ENCODE data around the gene COLEC11. TPM values are rescaled to one million over a fixed set of nuclear protein-coding genes. Genes with fewer than 3 reads are reported as not detected.

The COLEC11 gene
- total and polyA plus RNA-seq, 2 of the 13 experiments (the other 11 are each of a cell fraction or from before 2014, with no cell fraction given), result 1.5 to 3.0 TPM

DNA sequence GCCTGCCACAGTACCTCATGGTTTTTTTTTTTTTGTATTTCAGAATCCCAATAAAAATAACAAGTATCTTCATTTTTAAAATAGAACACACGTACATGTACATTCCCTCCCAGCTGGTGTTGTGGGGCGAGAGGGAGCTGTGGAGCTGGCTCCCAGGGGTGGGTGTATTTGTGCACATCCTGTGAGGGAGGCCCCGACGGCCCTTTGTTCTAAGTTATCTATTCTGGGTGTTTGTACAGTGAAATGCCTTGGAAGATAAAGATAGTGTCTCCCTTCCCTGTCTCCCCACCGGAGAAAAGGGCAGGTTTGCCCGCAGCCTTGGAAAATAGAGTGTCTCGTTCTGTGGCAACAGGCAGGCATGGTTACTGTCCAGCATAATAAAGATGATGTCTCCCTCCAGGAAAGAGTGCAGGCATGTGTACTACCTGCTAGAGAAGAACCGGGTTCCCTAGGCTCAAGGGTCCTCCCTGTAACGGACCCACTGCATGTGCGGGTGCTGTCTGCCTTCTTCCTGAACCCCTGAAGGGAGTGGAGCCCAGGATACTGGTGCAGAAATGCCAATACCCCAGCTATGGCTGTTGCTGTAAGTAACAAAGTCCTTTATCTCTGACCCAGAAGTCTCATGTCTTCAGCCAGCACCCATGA is 51.0 kb downstream of the COLEC11 start (continued):
- TF ChIP-seq, protein P1, sequence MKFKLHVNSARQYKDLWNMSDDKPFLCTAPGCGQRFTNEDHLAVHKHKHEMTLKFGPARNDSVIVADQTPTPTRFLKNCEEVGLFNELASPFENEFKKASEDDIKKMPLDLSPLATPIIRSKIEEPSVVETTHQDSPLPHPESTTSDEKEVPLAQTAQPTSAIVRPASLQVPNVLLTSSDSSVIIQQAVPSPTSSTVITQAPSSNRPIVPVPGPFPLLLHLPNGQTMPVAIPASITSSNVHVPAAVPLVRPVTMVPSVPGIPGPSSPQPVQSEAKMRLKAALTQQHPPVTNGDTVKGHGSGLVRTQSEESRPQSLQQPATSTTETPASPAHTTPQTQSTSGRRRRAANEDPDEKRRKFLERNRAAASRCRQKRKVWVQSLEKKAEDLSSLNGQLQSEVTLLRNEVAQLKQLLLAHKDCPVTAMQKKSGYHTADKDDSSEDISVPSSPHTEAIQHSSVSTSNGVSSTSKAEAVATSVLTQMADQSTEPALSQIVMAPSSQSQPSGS (CRISPR knock-in tag; IDR thresholded peaks at IDR 0.05), result 0 out of 2 replicates have a peak, but pooled peaks have one; percentile 26
- TF ChIP-seq FOXA1 (IDR thresholded peaks at IDR 0.05), result no peak
- TF ChIP-seq FOXA1 (CRISPR knock-in tag; IDR thresholded peaks at IDR 0.05), result peak; percentile 51; the same call in 1 of the 2 replicates
- TF ChIP-seq, protein P2, sequence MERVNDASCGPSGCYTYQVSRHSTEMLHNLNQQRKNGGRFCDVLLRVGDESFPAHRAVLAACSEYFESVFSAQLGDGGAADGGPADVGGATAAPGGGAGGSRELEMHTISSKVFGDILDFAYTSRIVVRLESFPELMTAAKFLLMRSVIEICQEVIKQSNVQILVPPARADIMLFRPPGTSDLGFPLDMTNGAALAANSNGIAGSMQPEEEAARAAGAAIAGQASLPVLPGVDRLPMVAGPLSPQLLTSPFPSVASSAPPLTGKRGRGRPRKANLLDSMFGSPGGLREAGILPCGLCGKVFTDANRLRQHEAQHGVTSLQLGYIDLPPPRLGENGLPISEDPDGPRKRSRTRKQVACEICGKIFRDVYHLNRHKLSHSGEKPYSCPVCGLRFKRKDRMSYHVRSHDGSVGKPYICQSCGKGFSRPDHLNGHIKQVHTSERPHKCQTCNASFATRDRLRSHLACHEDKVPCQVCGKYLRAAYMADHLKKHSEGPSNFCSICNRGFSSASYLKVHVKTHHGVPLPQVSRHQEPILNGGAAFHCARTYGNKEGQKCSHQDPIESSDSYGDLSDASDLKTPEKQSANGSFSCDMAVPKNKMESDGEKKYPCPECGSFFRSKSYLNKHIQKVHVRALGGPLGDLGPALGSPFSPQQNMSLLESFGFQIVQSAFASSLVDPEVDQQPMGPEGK (CRISPR knock-in tag; IDR thresholded peaks at IDR 0.05), result peak; percentile 63
- TF ChIP-seq, protein P3, sequence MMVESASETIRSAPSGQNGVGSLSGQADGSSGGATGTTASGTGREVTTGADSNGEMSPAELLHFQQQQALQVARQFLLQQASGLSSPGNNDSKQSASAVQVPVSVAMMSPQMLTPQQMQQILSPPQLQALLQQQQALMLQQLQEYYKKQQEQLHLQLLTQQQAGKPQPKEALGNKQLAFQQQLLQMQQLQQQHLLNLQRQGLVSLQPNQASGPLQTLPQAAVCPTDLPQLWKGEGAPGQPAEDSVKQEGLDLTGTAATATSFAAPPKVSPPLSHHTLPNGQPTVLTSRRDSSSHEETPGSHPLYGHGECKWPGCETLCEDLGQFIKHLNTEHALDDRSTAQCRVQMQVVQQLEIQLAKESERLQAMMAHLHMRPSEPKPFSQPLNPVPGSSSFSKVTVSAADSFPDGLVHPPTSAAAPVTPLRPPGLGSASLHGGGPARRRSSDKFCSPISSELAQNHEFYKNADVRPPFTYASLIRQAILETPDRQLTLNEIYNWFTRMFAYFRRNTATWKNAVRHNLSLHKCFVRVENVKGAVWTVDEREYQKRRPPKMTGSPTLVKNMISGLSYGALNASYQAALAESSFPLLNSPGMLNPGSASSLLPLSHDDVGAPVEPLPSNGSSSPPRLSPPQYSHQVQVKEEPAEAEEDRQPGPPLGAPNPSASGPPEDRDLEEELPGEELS (CRISPR knock-in tag; IDR thresholded peaks at IDR 0.05), result no peak
- no peak for TF ChIP-seq RCOR2 (CRISPR knock-in tag; IDR thresholded peaks at IDR 0.05)
- peak; percentile 19; the same call in 1 of the 2 replicates for TF ChIP-seq FOXA3 (CRISPR knock-in tag; IDR thresholded peaks at IDR 0.05)
- TF ChIP-seq GATA4 (IDR thresholded peaks at IDR 0.05; ENCODE audit: borderline replicate concordance, low read depth), result peak; percentile 47; the same call in 1 of the 2 replicates
- peak; percentile 66; the same call in 1 of the 2 replicates for TF ChIP-seq SOX5 (CRISPR knock-in tag; IDR thresholded peaks at IDR 0.05; ENCODE audit: borderline replicate concordance)
- no peak for TF ChIP-seq ATF5 (CRISPR knock-in tag; IDR thresholded peaks at IDR 0.05; ENCODE audit: low read depth)
- TF ChIP-seq ETV5 (CRISPR knock-in tag; IDR thresholded peaks at IDR 0.05; ENCODE audit: borderline replicate concordance), result peak; percentile 51; the same call in 1 of the 2 replicates
- TF ChIP-seq ZNF510 (CRISPR knock-in tag; IDR thresholded peaks at IDR 0.05; ENCODE audit: low read depth), result no peak
- TF ChIP-seq BCL6 (CRISPR knock-in tag; IDR thresholded peaks at IDR 0.05), result peak; percentile 29; the same call in 1 of the 2 replicates
- TF ChIP-seq, protein P4, sequence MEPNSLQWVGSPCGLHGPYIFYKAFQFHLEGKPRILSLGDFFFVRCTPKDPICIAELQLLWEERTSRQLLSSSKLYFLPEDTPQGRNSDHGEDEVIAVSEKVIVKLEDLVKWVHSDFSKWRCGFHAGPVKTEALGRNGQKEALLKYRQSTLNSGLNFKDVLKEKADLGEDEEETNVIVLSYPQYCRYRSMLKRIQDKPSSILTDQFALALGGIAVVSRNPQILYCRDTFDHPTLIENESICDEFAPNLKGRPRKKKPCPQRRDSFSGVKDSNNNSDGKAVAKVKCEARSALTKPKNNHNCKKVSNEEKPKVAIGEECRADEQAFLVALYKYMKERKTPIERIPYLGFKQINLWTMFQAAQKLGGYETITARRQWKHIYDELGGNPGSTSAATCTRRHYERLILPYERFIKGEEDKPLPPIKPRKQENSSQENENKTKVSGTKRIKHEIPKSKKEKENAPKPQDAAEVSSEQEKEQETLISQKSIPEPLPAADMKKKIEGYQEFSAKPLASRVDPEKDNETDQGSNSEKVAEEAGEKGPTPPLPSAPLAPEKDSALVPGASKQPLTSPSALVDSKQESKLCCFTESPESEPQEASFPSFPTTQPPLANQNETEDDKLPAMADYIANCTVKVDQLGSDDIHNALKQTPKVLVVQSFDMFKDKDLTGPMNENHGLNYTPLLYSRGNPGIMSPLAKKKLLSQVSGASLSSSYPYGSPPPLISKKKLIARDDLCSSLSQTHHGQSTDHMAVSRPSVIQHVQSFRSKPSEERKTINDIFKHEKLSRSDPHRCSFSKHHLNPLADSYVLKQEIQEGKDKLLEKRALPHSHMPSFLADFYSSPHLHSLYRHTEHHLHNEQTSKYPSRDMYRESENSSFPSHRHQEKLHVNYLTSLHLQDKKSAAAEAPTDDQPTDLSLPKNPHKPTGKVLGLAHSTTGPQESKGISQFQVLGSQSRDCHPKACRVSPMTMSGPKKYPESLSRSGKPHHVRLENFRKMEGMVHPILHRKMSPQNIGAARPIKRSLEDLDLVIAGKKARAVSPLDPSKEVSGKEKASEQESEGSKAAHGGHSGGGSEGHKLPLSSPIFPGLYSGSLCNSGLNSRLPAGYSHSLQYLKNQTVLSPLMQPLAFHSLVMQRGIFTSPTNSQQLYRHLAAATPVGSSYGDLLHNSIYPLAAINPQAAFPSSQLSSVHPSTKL (CRISPR knock-in tag; IDR thresholded peaks at IDR 0.05), result peak; percentile 31; the same call in 1 of the 2 replicates
- TF ChIP-seq, protein P5, sequence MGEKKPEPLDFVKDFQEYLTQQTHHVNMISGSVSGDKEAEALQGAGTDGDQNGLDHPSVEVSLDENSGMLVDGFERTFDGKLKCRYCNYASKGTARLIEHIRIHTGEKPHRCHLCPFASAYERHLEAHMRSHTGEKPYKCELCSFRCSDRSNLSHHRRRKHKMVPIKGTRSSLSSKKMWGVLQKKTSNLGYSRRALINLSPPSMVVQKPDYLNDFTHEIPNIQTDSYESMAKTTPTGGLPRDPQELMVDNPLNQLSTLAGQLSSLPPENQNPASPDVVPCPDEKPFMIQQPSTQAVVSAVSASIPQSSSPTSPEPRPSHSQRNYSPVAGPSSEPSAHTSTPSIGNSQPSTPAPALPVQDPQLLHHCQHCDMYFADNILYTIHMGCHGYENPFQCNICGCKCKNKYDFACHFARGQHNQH (CRISPR knock-in tag; IDR thresholded peaks at IDR 0.05), result 0 out of 2 replicates have a peak, but pooled peaks have one; percentile 15
- TF ChIP-seq EP300 (IDR thresholded peaks at IDR 0.05; ENCODE audit: low read depth in 2 of 2, low read length in 2 of 2), result 0 out of 4 replicates have a peak, but pooled peaks of 1 of the 2 experiments have one; percentile 26
- 0 out of 2 replicates have a peak, but pooled peaks have one; percentile 24 for TF ChIP-seq EP300 (CRISPR knock-in tag; IDR thresholded peaks at IDR 0.05; ENCODE audit: borderline replicate concordance)
- 0 out of 2 replicates have a peak, but pooled peaks have one; percentile 13 for TF ChIP-seq SAP130 (CRISPR knock-in tag; IDR thresholded peaks at IDR 0.05; ENCODE audit: low read depth)
